HepG2 (cell line): Measurements from ENCODE around the gene OSBPL2. TPM values are rescaled to one million over a fixed set of nuclear protein-coding genes. Genes with fewer than 3 reads are reported as not detected.

Source experiments
- FOXJ3 ChIP-seq: sonication (generic); formaldehyde crosslinking; IDR thresholded peaks from 2 replicates; pipeline ENCODE4 v1.4.0; 2020; ENCODE audit warnings: missing genetic modification reagents, mild to moderate bottlenecking, borderline replicate concordance
- HNF4A ChIP-seq: sonication (generic); formaldehyde crosslinking; IDR thresholded peaks from 2 replicates; pipeline ENCODE4 v1.4.0; 2020; ENCODE audit warnings: missing genetic modification reagents
- HOMEZ ChIP-seq: IDR thresholded peaks from 2 replicates; pipeline ENCODE4 v1.6.1; 2016; ENCODE audit warnings: low read depth
- KDM5B ChIP-seq: sonication (generic); formaldehyde crosslinking; IDR thresholded peaks from 2 replicates; pipeline ENCODE4 v1.4.0; 2020; ENCODE audit warnings: missing genetic modification reagents, mild to moderate bottlenecking, borderline replicate concordance
- KLF16 ChIP-seq, 2 experiments: sonication (generic) in 1 of 2; formaldehyde crosslinking in 1 of 2; IDR thresholded peaks; 2 replicates each; pipeline versions ENCODE4 v1.6.1 to v1.8.0; 2016 to 2023; ENCODE audit warnings: missing genetic modification reagents in 2 of 2, missing compliant biosample characterization in 1 of 2
- MAFF ChIP-seq: IDR thresholded peaks from 2 replicates; pipeline ENCODE4 v1.6.1; 2011; ENCODE audit warnings: low read depth, low read length, improper control_type of control experiment
- MEF2D ChIP-seq: sonication (generic); formaldehyde crosslinking; IDR thresholded peaks from 2 replicates; pipeline ENCODE4 v1.5.1; 2020; ENCODE audit warnings: mild to moderate bottlenecking, missing genetic modification reagents
- MTF1 ChIP-seq: sonication (generic); formaldehyde crosslinking; IDR thresholded peaks from 2 replicates; pipeline ENCODE4 v1.5.0; 2020; ENCODE audit warnings: missing genetic modification reagents
- NR2C2 ChIP-seq: sonication (generic); formaldehyde crosslinking; IDR thresholded peaks from 2 replicates; pipeline ENCODE4 v1.4.0; 2020; ENCODE audit warnings: missing genetic modification reagents, mild to moderate bottlenecking, moderate library complexity, borderline replicate concordance
- SKIL ChIP-seq: sonication (generic); formaldehyde crosslinking; IDR thresholded peaks from 2 replicates; pipeline ENCODE4 v1.8.0; 2022; ENCODE audit warnings: missing genetic modification reagents, mild to moderate bottlenecking, moderate library complexity, borderline replicate concordance
- THAP9 ChIP-seq: sonication (generic); formaldehyde crosslinking; IDR thresholded peaks from 2 replicates; pipeline ENCODE4; 2020; ENCODE audit warnings: missing genetic modification reagents, mild to moderate bottlenecking, borderline replicate concordance
- ZBTB26 ChIP-seq: IDR thresholded peaks from 2 replicates; pipeline ENCODE4 v1.6.1; 2016; ENCODE audit warnings: missing compliant biosample characterization, missing genetic modification reagents, borderline replicate concordance
- ZBTB46 ChIP-seq: sonication (generic); formaldehyde crosslinking; IDR thresholded peaks from 2 replicates; pipeline ENCODE4 v1.4.0; 2020; ENCODE audit warnings: mild to moderate bottlenecking, missing genetic modification reagents, borderline replicate concordance
- ZMYM4 ChIP-seq: sonication (generic); formaldehyde crosslinking; IDR thresholded peaks from 2 replicates; pipeline ENCODE4 v1.8.1; 2023; ENCODE audit warnings: mild to moderate bottlenecking, missing genetic modification reagents
- ZNF280B ChIP-seq: sonication (generic); formaldehyde crosslinking; IDR thresholded peaks from 2 replicates; pipeline ENCODE4 v1.5.0; 2020; ENCODE audit warnings: missing genetic modification reagents, mild to moderate bottlenecking, borderline replicate concordance
- ZNF556 ChIP-seq: sonication (generic); formaldehyde crosslinking; IDR thresholded peaks from 2 replicates; pipeline ENCODE4 v1.4.0; 2020; ENCODE audit warnings: mild to moderate bottlenecking, missing genetic modification reagents, borderline replicate concordance
- polyA plus RNA-seq, 8 experiments: library from polyadenylated mRNA; depleted of rRNA in 3 of 8; stranded (reverse) in 7 of 8; unstranded in 1 of 8; fragments of >200 nt; fragmentation: Illumina TruSeq in 4 of 8; extraction: Trizol in 4 of 8; gene quantifications; 2 replicates each; pipeline versions ENCODE4 v1.2.1 to v1.2.3, GENCODE V29; 2011 to 2016; ENCODE audit warnings: low read depth in 4 of 8, missing spikeins in 1 of 8, mixed read lengths in 1 of 8; ENCODE audit not compliant: insufficient read depth in 1 of 8
- total RNA-seq, 5 experiments: library from RNA; depleted of rRNA; stranded (reverse); fragments of >200 nt; fragmentation: Illumina TruSeq; extraction: Trizol; gene quantifications; 2 replicates each; pipeline ENCODE4 v1.2.3, GENCODE V29; 2016; ENCODE audit warnings: low read depth in 1 of 5

Gene OSBPL2
- total and polyA plus RNA-seq, 2 of the 13 experiments (the other 11 are each of a cell fraction or from before 2014, with no cell fraction given): 18.5 to 37.4 TPM

- TF ChIP-seq HNF4A (CRISPR knock-in tag): peak; percentile 85
- TF ChIP-seq ZNF280B (CRISPR knock-in tag): no peak; the same call in 1 of the 2 replicates
- TF ChIP-seq ZBTB46 (CRISPR knock-in tag): no peak
- no peak for TF ChIP-seq MEF2D (CRISPR knock-in tag)
- TF ChIP-seq SKIL (CRISPR knock-in tag): no peak
- no peak for TF ChIP-seq HOMEZ (CRISPR knock-in tag)
- no peak for TF ChIP-seq ZNF556 (CRISPR knock-in tag)
- TF ChIP-seq MTF1: no peak
- TF ChIP-seq MAFF: no peak
- TF ChIP-seq FOXJ3 (CRISPR knock-in tag): no peak
- peak; percentile 18; the same call in 1 of the 2 replicates for TF ChIP-seq THAP9 (CRISPR knock-in tag)
- no peak for TF ChIP-seq KLF16 (CRISPR knock-in tag; IDR thresholded peaks at IDR 0.05)
- no peak for TF ChIP-seq NR2C2 (CRISPR knock-in tag)
- TF ChIP-seq KDM5B: peak; percentile 4; the same call in 1 of the 2 replicates
- 0 out of 2 replicates have a peak, but pooled peaks have one; percentile 47 for TF ChIP-seq ZBTB26 (CRISPR knock-in tag)
- TF ChIP-seq ZMYM4 (CRISPR knock-in tag): peak; percentile 38; the same call in 1 of the 2 replicates
These were observed 59.3 kb downstream of the OSBPL2 start (continued) for GRCh38 chr20:62297449-62298227.
